ENCODE data around the gene ATXN7L1. TPM values are rescaled to one million over a fixed set of nuclear protein-coding genes. Genes with fewer than 3 reads are reported as not detected.

ATXN7L1 gene
- total and polyA plus RNA-seq, 2 of the 8 experiments (the other 6 are each of a cell fraction or from before 2014, with no cell fraction given): 14.3 to 34.0 TPM

- TF ChIP-seq, protein P1, sequence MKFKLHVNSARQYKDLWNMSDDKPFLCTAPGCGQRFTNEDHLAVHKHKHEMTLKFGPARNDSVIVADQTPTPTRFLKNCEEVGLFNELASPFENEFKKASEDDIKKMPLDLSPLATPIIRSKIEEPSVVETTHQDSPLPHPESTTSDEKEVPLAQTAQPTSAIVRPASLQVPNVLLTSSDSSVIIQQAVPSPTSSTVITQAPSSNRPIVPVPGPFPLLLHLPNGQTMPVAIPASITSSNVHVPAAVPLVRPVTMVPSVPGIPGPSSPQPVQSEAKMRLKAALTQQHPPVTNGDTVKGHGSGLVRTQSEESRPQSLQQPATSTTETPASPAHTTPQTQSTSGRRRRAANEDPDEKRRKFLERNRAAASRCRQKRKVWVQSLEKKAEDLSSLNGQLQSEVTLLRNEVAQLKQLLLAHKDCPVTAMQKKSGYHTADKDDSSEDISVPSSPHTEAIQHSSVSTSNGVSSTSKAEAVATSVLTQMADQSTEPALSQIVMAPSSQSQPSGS (IDR thresholded peaks at IDR 0.05; ENCODE audit: low read length): no peak
- TF ChIP-seq RBBP5 (IDR thresholded peaks at IDR 0.05; ENCODE audit: borderline replicate concordance, low read depth, low read length): no peak
- TF ChIP-seq BRCA1 (IDR thresholded peaks at IDR 0.05; ENCODE audit: low read depth, low read length): no peak
- no peak for TF ChIP-seq NRF1 (IDR thresholded peaks at IDR 0.05; ENCODE audit: low read depth, low read length)
- no peak for TF ChIP-seq CREB1 (IDR thresholded peaks at IDR 0.05)
- no peak for TF ChIP-seq TCF12 (IDR thresholded peaks at IDR 0.05; ENCODE audit: low read depth, low read length)
- no peak for TF ChIP-seq TEAD4 (IDR thresholded peaks at IDR 0.05; ENCODE audit: low read depth, low read length)
- no peak for TF ChIP-seq KDM4A (IDR thresholded peaks at IDR 0.05; ENCODE audit: low read depth, low read length, severe bottlenecking)
- TF ChIP-seq EZH2 (IDR thresholded peaks at IDR 0.05; ENCODE audit: low read depth, low read length, severe bottlenecking): no peak
Observed at GRCh38 chr7:105819559-105819958, 56.8 kb downstream of the ATXN7L1 start (continued).

Measured in H1 (cell line).